GDM1 (cell line): ENCODE measurements around the gene NFKB1.
A peak's percentile ranks its signal among the peaks of the same experiment; 100 is the strongest.
"Not testable (repeated sequence)": the region's sequence is repeated elsewhere in the genome, so short reads cannot be mapped to it uniquely, and the experiment has no call there.

Source experiments
- DNase-seq: peaks from one replicate; lab custom pipeline; 2025; lab: John Stamatoyannopoulos, UW

NFKB1 gene, protein sequence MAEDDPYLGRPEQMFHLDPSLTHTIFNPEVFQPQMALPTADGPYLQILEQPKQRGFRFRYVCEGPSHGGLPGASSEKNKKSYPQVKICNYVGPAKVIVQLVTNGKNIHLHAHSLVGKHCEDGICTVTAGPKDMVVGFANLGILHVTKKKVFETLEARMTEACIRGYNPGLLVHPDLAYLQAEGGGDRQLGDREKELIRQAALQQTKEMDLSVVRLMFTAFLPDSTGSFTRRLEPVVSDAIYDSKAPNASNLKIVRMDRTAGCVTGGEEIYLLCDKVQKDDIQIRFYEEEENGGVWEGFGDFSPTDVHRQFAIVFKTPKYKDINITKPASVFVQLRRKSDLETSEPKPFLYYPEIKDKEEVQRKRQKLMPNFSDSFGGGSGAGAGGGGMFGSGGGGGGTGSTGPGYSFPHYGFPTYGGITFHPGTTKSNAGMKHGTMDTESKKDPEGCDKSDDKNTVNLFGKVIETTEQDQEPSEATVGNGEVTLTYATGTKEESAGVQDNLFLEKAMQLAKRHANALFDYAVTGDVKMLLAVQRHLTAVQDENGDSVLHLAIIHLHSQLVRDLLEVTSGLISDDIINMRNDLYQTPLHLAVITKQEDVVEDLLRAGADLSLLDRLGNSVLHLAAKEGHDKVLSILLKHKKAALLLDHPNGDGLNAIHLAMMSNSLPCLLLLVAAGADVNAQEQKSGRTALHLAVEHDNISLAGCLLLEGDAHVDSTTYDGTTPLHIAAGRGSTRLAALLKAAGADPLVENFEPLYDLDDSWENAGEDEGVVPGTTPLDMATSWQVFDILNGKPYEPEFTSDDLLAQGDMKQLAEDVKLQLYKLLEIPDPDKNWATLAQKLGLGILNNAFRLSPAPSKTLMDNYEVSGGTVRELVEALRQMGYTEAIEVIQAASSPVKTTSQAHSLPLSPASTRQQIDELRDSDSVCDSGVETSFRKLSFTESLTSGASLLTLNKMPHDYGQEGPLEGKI

DNA sequence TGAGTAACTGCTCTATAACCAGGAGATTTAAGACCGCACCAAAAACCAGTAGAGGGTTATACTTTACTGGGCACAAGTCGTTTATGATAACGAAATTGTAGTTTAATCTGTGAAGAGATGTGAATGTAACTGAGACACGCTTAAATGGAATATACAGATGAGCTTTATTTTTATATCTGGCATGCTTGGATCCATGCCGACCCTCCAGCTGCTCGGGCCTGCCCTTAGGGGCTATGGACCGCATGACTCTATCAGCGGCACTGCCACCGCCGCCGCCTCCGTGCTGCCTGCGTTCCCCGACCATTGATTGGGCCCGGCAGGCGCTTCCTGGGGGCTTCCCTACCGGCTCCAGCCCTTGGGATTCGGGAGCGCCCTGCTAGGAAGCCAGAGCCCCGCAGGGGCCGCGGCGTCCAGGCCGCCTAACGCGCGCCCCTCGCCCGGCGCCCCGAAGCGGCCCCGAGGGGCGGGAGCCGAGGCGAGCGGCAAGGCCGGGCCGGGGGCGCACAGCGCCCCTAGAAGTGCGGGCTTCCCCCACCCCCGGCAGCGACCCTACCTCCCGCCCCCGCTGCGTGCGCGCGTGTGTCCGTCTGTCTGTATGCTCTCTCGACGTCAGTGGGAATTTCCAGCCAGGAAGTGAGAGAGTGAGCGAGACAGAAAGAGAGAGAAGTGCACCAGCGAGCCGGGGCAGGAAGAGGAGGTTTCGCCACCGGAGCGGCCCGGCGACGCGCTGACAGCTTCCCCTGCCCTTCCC, at the start of gene NFKB1:
TSS of gene NFKB1 (plus strand) at position 664 of the 751 bp plus-strand sequence. CDS start 24,160 bp downstream, outside the sequence.
- DNase-seq: peak; percentile 47

DNA sequence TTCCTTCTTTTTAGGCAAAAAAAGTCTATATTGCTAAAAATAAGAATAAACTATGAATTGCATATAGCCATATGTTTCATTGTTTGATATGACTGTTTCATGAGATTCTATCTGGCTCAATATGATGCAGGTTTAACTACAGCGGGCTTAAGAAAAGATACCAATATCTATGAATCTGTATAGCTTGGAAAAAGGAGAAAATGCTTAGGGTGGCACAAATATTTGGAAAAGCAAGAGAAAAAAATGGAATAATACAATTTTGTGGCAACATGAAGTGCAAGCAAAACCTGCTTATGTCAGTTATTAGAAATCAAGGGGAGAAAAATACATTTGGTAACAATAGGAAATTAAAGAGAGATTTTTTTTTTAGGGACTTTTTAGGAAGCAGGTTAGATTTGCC, 48.3 kb upstream of the NFKB1 start:
- no peak for DNase-seq

DNA sequence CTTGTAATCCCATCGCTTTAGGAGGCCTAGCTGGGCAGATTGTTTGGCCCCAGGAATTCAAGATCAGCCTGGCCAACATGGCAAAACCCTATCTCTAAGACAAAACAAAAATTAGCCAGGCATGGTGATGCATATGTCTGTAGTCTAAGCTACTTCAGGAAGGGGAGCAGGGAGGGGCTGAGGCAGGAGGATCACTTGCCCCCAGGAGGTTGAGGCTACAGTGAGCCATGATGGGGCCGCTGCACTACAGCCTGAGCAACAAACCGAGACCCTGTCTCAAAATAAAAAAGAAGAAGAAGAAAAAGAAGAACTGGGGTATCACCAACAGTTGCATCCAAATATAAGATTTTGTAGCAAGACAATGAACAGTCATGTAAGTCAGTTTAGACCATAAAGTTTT, 47.3 kb upstream of the NFKB1 start:
- no peak for DNase-seq

DNA sequence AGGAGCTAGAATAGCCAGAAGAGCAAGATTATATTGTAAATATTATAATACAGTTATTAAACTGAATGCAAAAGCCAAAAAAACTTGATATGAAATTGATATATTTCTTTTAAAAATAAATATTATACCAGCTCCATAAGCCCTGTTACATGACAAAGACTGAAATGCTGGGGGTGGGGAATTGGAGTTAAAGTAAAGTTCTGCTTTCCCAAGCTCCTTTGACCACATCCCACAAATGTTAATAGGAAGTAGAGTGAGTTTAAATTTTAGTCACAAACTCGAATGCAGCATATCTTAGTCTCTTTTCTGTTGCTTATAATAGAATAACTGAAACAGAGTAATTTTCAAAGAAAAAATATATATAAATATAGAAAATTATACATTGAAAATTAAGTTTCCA, 46.9 kb upstream of the NFKB1 start:
- DNase-seq: peak; percentile 31

DNA sequence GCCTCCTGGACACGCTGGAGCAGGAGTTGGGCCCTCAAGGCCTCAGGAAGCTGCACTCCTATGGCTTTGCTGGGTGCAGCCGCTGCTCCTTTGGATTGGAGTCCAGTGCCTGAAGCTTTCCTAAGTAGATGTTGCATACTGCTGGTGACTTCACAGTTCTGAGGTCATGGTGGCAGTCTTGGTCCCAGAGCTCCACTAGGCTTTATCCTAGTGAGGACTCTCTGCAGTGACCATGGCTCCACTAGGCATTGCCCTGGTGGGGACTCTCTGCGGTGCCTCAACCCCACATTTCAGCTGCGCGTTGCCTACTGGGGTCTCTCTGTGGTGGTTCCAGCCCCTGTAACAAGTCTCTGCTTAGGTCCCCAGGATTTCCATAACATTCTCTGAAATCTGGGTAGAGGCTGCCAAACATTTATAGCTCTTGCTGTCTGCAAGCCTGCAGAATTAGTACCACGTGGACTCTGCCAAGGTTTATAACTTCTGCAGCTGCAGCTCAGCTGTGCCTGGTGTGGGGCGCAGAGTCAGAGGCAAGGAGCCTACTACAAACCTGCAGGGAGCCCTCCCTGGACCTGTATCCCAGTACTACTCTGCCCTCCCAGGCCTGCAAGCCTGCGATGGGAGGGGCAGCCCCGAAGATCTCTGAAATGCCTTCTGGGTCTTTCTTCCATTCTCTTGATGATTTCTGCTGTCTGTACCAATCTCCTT, 46.0 kb upstream of the NFKB1 start:
- no peak for DNase-seq

DNA sequence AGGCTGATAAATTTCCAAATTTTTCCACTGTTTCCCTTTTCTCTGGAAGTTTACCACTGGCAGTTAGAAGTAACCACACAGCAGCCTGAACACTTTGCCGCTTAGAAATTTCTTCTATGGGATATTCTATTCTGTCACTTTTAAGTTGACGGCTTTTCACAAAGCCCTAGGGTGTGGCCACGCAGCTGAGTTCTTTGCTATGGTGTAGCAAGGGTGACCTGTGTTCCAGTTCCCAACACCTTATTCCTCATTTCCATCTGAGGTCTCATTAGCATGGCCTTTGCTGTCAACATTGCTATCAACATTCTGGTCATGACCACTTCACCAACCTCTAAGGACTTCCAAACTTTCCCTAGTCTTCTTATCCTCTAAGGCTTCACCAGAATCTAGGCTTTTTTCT, 45.4 kb upstream of the NFKB1 start:
- no peak for DNase-seq

DNA sequence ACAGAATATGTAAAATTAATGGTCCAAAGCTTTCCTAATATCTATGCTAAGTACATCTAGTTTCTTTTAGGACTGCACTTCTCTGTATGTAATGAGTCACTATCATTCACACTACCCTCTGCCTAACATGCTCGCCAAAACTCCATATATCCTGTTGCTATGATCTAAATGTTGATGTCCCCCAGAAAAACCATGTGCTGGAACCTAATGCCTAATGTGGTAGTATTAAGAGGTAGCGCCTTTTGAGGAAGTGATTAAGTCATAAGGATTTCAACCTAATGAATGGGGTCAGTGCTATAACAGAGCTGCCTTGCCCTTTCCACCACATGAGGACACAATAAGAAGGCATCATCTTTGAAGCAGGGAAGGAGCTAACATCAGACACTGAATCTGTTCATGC, 34.9 kb upstream of the NFKB1 start:
- DNase-seq: no peak

DNA sequence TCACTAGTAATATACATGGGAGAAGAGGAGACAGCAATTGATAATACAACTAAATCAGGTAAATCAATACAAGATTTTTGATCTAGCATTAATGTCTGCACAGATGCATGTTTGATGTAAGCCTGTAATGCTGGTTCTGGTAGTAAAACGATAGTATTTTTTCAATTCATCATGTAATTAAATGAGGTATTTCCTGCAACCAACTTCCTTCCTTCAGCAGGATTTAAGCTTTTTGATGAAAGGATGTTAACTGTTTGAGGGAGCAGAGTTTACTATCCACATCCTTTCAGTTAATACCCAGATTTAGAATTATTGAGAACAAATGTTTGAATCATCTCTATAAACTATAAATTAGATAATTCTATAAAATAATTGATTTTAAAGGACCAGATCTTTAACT, 31.4 kb upstream of the NFKB1 start:
- DNase-seq: no peak

DNA sequence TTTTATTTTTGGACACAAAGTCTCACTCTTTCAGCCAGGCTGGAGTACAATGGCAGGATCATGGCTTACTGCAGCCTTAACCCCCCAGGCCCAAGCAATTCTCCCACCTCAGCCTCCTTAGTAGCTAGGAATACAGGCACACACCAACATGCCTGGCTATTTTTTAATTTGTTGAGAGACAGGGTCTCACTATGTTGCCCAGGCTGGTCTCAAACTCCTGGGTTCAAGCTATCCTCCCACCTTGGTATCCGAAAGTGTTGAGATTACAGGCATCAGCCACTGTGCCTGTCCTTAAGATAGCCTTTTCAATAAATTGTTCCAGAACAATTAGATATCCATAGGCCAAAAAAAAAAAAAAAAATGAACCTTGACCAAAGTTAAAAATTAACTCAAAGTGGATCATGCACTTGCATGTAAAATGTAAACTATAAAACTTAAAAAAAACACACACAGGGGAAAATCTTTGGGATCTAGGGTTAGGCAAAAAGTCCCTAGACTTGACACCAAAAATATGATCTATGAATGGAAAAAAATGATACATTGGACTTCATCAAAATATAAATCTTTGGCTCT, 28.6 kb upstream of the NFKB1 start:
- DNase-seq: no peak

DNA sequence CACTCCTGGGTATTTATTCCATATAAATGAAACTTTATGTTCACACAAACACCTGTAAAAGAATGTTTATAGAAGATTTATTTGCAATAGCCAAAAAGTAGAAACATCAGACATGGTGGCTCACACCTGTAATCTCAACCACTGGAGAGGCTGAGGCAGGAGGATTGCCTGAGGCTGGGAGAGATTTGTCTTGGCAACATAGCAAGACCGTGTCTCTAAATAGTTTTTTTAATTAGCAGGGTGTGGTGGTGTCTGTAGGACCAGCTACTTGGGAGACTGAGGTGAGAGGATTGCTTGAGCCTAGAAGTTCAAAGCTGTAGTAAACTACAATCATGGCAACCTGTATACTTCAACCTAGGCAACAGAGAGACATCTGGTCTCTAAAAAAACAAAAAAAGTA, 27.7 kb upstream of the NFKB1 start:
- no peak for DNase-seq

DNA sequence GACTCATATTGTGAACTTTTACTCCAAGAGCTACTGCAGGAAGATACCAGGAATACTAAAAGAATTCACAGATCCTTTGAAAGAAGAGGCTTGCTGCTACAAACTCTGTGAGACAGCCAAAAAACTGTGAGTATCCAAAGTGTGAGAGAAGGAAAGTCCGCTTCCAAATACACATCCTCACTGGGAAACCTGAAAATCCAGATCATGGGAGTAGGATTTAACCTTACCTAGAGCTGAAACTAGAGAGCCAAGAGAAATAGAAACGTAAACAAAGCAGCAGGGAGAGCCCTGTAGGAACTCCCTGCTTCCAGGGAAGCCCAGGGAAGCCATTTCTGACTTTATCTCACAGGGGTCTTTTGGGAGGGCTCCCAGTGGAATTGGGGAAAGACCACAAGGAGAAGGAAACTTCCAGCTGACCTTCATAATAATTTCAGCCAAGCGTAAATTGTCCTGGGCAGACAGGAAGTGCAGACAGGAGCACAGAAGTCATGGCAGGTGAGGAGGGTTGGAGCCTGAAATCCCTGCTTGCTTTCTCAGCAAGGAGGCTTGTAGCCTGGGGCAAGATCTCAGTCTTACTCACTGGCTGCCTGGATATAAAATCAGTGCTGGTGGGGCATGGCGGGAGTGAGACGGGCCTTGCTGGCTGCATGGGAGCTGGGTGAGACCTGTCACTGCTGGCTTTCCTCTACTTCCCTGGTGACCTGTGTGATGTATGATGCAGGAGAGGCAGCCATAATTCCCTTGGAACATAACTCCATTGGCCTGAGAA, 26.2 kb upstream of the NFKB1 start:
- DNase-seq: no peak

DNA sequence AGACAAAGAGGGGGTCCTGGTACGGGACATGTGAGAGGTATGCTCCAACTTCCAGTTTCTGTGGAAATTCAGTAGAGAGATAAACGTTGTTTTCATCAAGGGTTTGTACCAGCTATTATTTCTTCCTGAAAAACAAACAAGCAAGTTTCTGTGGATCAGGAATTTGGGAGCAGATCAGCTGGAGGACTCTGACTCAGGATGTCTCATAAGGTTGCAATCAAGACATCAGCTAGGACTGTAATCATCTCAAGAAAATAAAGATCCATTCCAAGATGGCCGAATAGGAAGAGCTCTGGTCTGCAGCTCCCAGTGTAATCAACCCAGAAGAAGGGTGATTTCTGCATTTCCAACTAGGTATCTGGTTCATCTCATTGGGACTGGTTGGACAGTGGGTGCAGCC, 23.5 kb upstream of the NFKB1 start:
- no peak for DNase-seq

DNA sequence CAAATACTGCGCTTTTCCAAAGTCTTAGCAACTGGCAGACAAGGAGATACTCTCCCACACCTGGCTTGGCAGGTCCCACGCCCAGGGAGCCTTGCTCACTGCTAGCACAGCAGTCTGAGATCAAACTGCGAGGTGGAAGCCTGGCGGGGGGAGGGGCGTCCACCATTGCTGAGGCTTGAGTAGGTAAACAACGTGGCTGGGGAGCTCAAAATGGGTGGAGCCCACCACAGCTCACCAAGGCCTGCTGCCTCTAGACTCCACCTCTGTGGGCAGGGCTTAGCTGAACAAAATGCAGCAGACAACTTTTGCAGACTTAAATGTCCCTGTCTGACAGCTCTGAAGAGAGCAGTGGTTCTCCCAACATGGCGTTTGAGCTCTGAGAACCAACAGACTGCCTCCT, 23.0 kb upstream of the NFKB1 start:
- no peak for DNase-seq

DNA sequence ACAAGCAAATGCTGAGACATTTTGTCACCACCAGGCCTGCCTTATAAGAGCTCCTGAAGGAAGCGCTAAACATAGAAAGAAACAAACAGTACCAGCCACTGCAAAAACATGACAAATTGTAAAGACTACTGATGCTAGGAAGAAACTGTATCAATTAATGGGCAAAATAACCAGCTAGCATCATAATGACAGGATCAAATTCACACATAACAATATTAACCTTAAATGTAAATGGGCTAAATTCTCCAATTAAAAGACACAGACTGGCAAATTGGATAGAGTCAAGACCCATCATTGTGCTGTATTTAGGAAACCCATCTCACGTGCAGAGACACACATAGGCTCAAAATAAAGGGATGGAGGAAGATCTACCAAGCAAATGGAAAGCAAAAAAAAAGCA, 21.3 kb upstream of the NFKB1 start:
- not testable (repeated sequence) for DNase-seq

DNA sequence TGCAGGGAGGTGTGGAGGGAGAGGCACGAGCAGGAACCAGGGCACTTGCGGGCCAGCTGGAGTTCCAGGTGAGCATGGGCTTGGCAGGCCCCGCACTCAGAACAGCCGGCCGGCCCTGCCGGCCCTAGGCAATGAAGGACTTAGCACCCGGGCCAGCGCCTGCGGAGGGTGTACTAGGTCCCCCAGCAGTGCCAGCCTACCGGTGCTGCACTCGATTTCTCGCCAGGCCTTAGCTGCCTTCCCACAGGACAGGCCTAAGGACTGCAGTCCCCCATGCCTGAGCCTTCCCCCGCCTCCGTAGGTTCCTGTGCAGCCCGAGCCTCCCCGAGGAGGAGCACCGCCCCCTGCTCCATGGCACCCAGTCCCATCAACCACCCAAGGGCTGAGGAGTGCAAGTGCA, 18.0 kb upstream of the NFKB1 start:
- DNase-seq: no peak

DNA sequence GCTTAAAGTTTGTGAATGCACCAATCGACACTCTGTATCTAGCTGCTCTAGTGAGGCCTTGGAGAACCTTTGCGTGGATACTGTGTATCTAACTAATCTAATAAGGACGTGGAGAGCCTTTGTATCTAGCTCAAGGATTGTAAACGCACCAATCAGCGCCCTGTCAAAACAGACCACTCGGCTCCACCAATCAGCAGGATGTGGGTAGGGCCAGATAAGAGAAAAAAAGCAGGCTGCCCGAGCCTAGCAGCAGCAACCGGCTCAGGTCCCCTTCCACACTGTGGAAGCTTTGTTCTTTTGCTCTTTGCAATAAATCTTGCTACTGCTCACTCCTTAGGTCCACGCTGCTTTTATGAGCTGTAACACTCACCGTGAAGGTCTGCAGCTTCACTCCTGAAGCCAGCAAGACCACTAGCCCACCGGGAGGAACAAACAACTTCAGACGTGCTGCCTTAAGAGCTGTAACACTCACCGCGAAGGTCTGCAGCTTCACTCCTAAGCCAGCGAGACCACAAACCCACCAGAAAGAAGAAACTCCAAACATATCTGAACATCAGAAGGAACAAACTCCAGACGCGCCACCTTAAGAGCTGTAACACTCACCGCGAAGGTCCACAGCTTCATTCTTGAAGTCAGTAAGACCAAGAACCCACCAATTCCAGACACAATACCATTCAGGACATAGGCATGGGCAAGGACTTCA, 17.0 kb upstream of the NFKB1 start:
- not testable (repeated sequence) for DNase-seq

DNA sequence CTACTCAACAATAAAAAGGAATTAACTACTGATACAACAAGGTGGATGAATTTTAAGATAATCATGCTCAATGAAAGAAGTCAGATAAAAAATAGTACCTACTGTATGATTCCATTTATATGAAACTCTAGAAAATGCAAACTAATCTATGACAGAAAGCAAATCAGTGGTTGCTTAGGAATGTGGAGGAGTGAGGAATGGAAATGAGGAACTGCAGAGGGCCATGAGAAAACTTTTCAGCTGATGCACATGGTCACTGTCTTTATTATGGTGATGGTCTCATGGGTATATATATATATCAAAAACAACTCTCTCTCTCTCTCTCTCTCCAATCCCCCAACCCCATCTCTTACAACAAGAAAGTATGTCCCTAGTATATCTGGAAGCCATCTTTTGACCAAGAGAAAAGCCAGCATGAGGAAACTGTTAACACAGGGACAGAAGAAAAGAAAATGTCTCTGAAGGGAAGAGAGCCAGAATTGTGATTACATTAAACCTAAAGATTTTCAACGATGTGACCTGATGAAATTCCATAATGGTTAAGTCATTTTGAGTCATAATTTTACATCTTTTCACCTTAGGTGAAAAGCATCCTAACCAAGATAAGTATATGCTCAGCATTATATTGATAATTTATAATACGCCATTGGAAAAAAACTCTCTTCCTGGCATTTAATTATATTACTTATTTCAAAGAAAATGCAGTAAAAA, 8.5 kb upstream of the NFKB1 start:
- DNase-seq: no peak

DNA sequence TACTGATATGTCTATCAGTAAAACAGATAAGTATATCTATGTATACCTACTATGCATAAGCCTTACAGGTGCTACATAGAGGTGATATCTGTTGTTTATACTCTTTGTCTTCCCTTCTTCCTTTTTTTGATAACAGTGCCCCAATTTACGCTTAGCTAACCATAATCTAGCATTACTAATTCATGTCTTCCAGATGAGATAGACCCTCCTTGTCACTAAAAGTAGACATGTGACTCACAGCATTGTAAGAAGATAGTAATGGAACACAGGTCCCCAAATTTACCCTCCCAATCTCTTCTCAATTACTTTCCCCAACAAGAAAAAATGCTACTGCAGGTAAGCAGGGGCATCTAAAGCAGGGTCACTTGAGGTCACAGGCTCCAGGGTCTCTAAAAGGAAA, 7.9 kb upstream of the NFKB1 start:
- no peak for DNase-seq

DNA sequence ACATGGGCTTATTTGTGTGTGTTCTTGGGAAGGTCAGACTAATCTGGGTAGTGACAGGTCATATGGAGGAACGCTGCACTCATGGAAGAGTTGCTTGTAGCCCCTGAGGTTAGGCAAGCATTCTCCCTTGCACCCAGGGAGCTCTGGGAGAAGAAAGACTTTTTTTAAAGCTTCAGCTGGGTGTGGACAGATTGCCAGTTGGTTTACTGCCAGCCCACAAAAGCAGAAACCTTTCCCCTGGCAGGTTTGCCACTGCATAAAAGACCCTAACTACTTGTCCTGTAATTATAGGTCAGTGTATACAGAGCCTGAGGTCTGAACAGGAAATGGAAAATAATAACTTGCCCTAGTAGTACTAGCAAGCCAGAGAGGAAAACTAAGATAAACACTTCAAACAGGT, 7.4 kb upstream of the NFKB1 start:
- no peak for DNase-seq
